Osteoblast (primary cell): ENCODE measurements around the gene ZNF789. TPM values are rescaled to one million over a fixed set of nuclear protein-coding genes. Genes with fewer than 3 reads are reported as not detected.

Experiments used
- DNase-seq: peaks from one replicate; pipeline ENCODE4 v3.0.0; 2011; ENCODE audit warnings: low spot score, mixed read lengths; ENCODE audit not compliant: insufficient read length; ENCODE audit errors: missing footprints
- H2AFZ ChIP-seq: 2 replicates; pipeline ENCODE4 v1.6.0; 2011; ENCODE audit warnings: mild to moderate bottlenecking, low read length
- H3K27ac ChIP-seq: 2 replicates; pipeline ENCODE4 v1.5.1; 2011; ENCODE audit warnings: mild to moderate bottlenecking, low read depth, low read length, moderate library complexity
- H3K27me3 ChIP-seq: 2 replicates; pipeline ENCODE4 v1.6.0; 2012; ENCODE audit warnings: mild to moderate bottlenecking, control low read depth, inconsistent platforms, low read length, moderate library complexity; ENCODE audit not compliant: insufficient read depth
- H3K36me3 ChIP-seq: 2 replicates; pipeline ENCODE4 v1.5.1; 2011; ENCODE audit warnings: mild to moderate bottlenecking, low read length, control low read depth, moderate library complexity; ENCODE audit not compliant: insufficient read depth
- H3K4me1 ChIP-seq: 2 replicates; pipeline ENCODE4 v1.5.1; 2011; ENCODE audit warnings: mild to moderate bottlenecking, low read length, control low read depth, moderate library complexity; ENCODE audit not compliant: insufficient read depth
- H3K4me2 ChIP-seq: 2 replicates; pipeline ENCODE4 v1.6.0; 2011; ENCODE audit warnings: mild to moderate bottlenecking, low read length; ENCODE audit not compliant: insufficient read depth
- H3K4me3 ChIP-seq: fragments of 200-600 bp; sonication (generic); 3 replicates; pipeline ENCODE4 v1.5.1; 2012; ENCODE audit warnings: mild to moderate bottlenecking, low read length, inconsistent platforms; ENCODE audit not compliant: insufficient read depth
- H3K79me2 ChIP-seq: 2 replicates; pipeline ENCODE4 v1.6.0; 2012; ENCODE audit warnings: mild to moderate bottlenecking, low read length, control low read depth, inconsistent platforms; ENCODE audit not compliant: insufficient read depth
- H3K9me3 ChIP-seq: 2 replicates; pipeline ENCODE4 v1.5.1; 2011; ENCODE audit warnings: low read depth, low read length, control low read depth
- H4K20me1 ChIP-seq: 2 replicates; pipeline ENCODE4 v1.6.0; 2012; ENCODE audit warnings: mild to moderate bottlenecking, low read length, control low read depth; ENCODE audit not compliant: insufficient read depth
- CTCF ChIP-seq: IDR thresholded peaks from 2 replicates; pipeline ENCODE4 v1.5.1; 2011; ENCODE audit warnings: mild to moderate bottlenecking, low read depth, low read length, moderate library complexity; ENCODE audit errors: extremely low read depth
- total RNA-seq: library from RNA; depleted of rRNA; stranded (reverse); fragments of >200 nt; gene quantifications from 2 replicates; pipeline ENCODE4 v1.2.3, GENCODE V29; 2012

Gene ZNF789
- total RNA-seq, 1 donor: 6.9 TPM

DNA sequence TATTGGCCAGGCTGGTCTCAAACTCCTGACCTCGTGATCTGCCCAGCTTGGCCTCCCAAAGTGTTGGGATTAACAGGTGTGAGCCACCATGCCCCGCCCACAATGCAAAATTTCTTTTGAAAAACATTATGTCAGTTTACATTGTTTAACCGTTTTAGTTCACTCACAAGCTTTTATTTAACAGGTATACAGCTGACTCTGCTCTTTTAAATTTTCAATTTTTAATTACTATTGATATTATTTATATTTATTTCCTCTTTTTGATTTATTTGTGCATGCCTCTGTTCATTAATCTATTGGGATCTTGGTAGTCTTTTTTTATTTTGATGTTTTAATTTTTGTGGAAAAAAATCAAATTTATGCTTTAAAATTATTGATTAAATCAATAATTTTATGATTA is 48.7 kb downstream of the ZNF789 start:
- DNase-seq: no peak
- H3K9me3 ChIP-seq: no peaks in the 10 kb centered on the region
- no peak overlapping the region for H3K4me2 ChIP-seq
- no peak for TF ChIP-seq CTCF
- no peaks in the 10 kb centered on the region for H4K20me1 ChIP-seq
- H3K4me3 ChIP-seq: no peak overlapping the region
- no peaks in the 10 kb centered on the region for H3K27me3 ChIP-seq
- H3K27ac ChIP-seq: no peak overlapping the region
- H2AFZ ChIP-seq: no peak overlapping the region
- peaks cover 44% of the 10 kb centered on the region for H3K36me3 ChIP-seq
- H3K4me1 ChIP-seq: no peaks in the 10 kb centered on the region
- no peaks in the 10 kb centered on the region for H3K79me2 ChIP-seq

GRCh38 chr7:99525713-99526440 is 53.2 kb downstream of the ZNF789 start:
- Histone ChIP-seq H4K20me1 (no peaks in the 10 kb centered on the region), H2AFZ (no peak overlapping the region), H3K9me3 (peaks cover 16% of the 10 kb centered on the region), H3K4me1 (no peaks in the 10 kb centered on the region), H3K27me3 (no peaks in the 10 kb centered on the region), H3K27ac (no peak overlapping the region), H3K4me2 (no peak overlapping the region), H3K36me3 (peaks cover 49% of the 10 kb centered on the region), H3K79me2 (no peaks in the 10 kb centered on the region), H3K4me3 (no peak overlapping the region)
- peak; percentile 19 for TF ChIP-seq CTCF
- no peak for DNase-seq

- Histone ChIP-seq H3K4me3 (peak overlapping the region; percentile 0), H3K27ac (no peak overlapping the region), H3K36me3 (peaks cover 61% of the 10 kb centered on the region), H4K20me1 (no peaks in the 10 kb centered on the region), H3K9me3 (peaks cover 54% of the 10 kb centered on the region), H2AFZ (no peak overlapping the region), H3K4me2 (no peak overlapping the region), H3K79me2 (no peaks in the 10 kb centered on the region), H3K27me3 (no peaks in the 10 kb centered on the region), H3K4me1 (no peaks in the 10 kb centered on the region)
- no peak for DNase-seq
- TF ChIP-seq CTCF: no peak
These were observed 58.7 kb downstream of the ZNF789 start for GRCh38 chr7:99531354-99531765.

- no peak for TF ChIP-seq CTCF
- Histone ChIP-seq H3K4me2 (no peak overlapping the region), H2AFZ (no peak overlapping the region), H4K20me1 (no peaks in the 10 kb centered on the region), H3K27ac (no peak overlapping the region), H3K4me1 (no peaks in the 10 kb centered on the region), H3K36me3 (peaks cover 30% of the 10 kb centered on the region), H3K27me3 (no peaks in the 10 kb centered on the region), H3K79me2 (no peaks in the 10 kb centered on the region), H3K9me3 (peaks cover 44% of the 10 kb centered on the region), H3K4me3 (no peak overlapping the region)
- no peak for DNase-seq
These were observed 63.0 kb downstream of the ZNF789 start for GRCh38 chr7:99535667-99536066.

Other genes starting within 250 kb of the ZNF789 start
- gene MYH16, start 200.1 kb upstream of the ZNF789 start, total RNA-seq: under 0.01 TPM in 1 of 2 replicates, not detected in the other
- gene ARPC1A, start 147.0 kb upstream of the ZNF789 start, total RNA-seq: 132 and 158 TPM in 2 replicates
- gene ARPC1B, start 98.2 kb upstream of the ZNF789 start, total RNA-seq: 248 and 273 TPM in 2 replicates
- gene PDAP1, start 64.3 kb upstream of the ZNF789 start, total RNA-seq: 33.0 and 33.7 TPM in 2 replicates
- 122 and 124 TPM in 2 replicates for gene BUD31, start 63.9 kb upstream of the ZNF789 start, total RNA-seq
- gene PTCD1, start 34.1 kb upstream of the ZNF789 start, total RNA-seq: 5.3 and 7.6 TPM in 2 replicates
- gene CPSF4, start 33.9 kb upstream of the ZNF789 start, total RNA-seq: 80.2 and 101 TPM in 2 replicates
- 330 and 342 TPM in 2 replicates for gene ATP5MF, start 6.7 kb upstream of the ZNF789 start, total RNA-seq
- gene ZNF394, start 27.4 kb downstream of the ZNF789 start, total RNA-seq: 32.1 and 34.7 TPM in 2 replicates
- gene ZKSCAN5, start 31.8 kb downstream of the ZNF789 start, total RNA-seq: 12.3 and 12.7 TPM in 2 replicates
- 7.6 and 8.5 TPM in 2 replicates for gene FAM200A, start 79.2 kb downstream of the ZNF789 start, total RNA-seq
- 75.1 and 76.7 TPM in 2 replicates for gene ZNF655, start 85.8 kb downstream of the ZNF789 start, total RNA-seq
- 0.29 and 0.72 TPM in 2 replicates for gene TMEM225B, start 125.4 kb downstream of the ZNF789 start, total RNA-seq
- gene ZSCAN25, start 144.1 kb downstream of the ZNF789 start, total RNA-seq: 11.9 and 12.7 TPM in 2 replicates
- under 0.01 TPM in 2 replicates for gene CYP3A5, start 207.1 kb downstream of the ZNF789 start, total RNA-seq